ENCODE results near the gene CP. TPM values are rescaled to one million over a fixed set of nuclear protein-coding genes. Genes with fewer than 3 reads are reported as not detected.

The CP gene
- total and polyA plus RNA-seq, 9 of the 15 experiments (the other 6 are each of a cell fraction or from before 2014, with no cell fraction given): 0.30 to 0.75 TPM; not detected in 7

DNA sequence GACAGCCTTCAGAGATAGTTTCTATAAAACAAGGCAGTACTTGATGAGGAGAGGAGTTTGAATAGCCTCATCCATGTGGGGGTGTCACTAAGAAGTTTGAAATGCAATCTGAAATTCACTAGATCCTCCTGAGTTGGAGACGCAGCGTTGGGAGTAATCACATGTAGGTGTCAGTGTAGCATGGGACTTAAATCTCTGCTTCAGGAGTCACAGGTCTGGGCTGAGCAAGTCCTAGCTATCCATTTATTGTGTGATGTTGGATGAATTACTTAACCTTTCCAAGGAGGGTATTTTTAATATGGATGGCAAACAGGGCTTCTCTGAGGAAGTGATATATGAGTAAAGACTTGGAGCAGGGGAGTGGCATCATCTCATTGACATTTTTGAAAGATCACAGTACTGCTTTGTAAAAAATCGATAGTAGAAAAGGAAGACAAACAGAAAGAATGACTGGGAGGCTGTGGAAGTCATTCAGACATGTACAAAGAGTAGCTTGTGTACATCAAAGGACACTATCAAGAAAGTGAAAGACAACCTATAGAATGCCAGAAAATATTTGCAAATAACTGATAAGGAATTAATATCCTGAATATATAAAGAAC, 17.1 kb downstream of the CP start:
- 1% methylated on average over 3 of the region's 3 CpGs for WGBS (ENCODE audit: insufficient coverage, low coverage, missing lambda C conversion rate)
- Histone ChIP-seq H3K9ac (ENCODE audit: insufficient read depth in 1 of 2, low read depth in 2 of 2, low read length in 2 of 2) (no peak overlapping the region), H3K27me3 (ENCODE audit: control insufficient read depth in 2 of 2, insufficient read depth in 2 of 2, low read length in 2 of 2) (peaks cover 11 to 20% of the 10 kb centered on the region in 2 experiments; a peak in 4 of 5 replicates), H4K20me1 (replicated peaks; ENCODE audit: control insufficient read depth, insufficient read depth, low read length) (no peaks in the 10 kb centered on the region), H3K36me3 (ENCODE audit: control insufficient read depth, insufficient read depth, low read length) (no peaks in the 10 kb centered on the region), H2AFZ (ENCODE audit: low read depth, low read length) (no peak overlapping the region), H3K9me3 (replicated peaks; ENCODE audit: control insufficient read depth, insufficient read depth, low read depth, low read length) (no peaks in the 10 kb centered on the region), H3K4me2 (ENCODE audit: insufficient read depth, low read length) (no peak overlapping the region), H3K4me1 (replicated peaks in 1 of 2; ENCODE audit: control insufficient read depth in 2 of 2, insufficient read depth in 2 of 2, low read length in 2 of 2) (no peaks in the 10 kb centered on the region), H3K79me2 (ENCODE audit: control insufficient read depth, insufficient read depth, low read length) (no peaks in the 10 kb centered on the region), H3K27ac (ENCODE audit: extremely low read depth, low read depth, low read length) (no peak overlapping the region), H3K4me3 (no peak overlapping the region), H3K9me1 (ENCODE audit: control insufficient read depth, insufficient read depth, low read length) (no peaks in the 10 kb centered on the region)
- DNase-seq (ENCODE audit: extremely low read depth in 1 of 4, low spot score in 3 of 4) (no peak), ATAC-seq (no peak), FAIRE-seq (no peak)
- BruUV-seq (replicated peaks): no TSS peak
- ChIA-PET CTCF (ENCODE audit: low intra/inter-chr PET ratio) (no interaction called here), POLR2A (interaction anchor here (0.5 kb wide), 1 partner anchor 12 kb away, joined by 3 read pairs; no protein-coding TSS in a partner anchor)
- intact Hi-C loops (cut with micrococcal nuclease) (no loop called here), in situ Hi-C loops (cut with MboI) (no loop called here)
- no peak for TF ChIP-seq ZNF76 (CRISPR knock-in tag; IDR thresholded peaks at IDR 0.05; ENCODE audit: borderline replicate concordance)
- TF ChIP-seq, protein P1, sequence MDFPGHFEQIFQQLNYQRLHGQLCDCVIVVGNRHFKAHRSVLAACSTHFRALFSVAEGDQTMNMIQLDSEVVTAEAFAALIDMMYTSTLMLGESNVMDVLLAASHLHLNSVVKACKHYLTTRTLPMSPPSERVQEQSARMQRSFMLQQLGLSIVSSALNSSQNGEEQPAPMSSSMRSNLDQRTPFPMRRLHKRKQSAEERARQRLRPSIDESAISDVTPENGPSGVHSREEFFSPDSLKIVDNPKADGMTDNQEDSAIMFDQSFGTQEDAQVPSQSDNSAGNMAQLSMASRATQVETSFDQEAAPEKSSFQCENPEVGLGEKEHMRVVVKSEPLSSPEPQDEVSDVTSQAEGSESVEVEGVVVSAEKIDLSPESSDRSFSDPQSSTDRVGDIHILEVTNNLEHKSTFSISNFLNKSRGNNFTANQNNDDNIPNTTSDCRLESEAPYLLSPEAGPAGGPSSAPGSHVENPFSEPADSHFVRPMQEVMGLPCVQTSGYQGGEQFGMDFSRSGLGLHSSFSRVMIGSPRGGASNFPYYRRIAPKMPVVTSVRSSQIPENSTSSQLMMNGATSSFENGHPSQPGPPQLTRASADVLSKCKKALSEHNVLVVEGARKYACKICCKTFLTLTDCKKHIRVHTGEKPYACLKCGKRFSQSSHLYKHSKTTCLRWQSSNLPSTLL (IDR thresholded peaks at IDR 0.05): no peak
- TF ChIP-seq C11orf30 (IDR thresholded peaks at IDR 0.05; ENCODE audit: low read depth): no peak
- no peak for TF ChIP-seq BRCA1 (IDR thresholded peaks at IDR 0.05)
- TF ChIP-seq BRCA1 (CRISPR knock-in tag; IDR thresholded peaks at IDR 0.05): no peak
- TF ChIP-seq CBFA2T2 (conservative IDR thresholded peaks at IDR 0.05): no peak
- TF ChIP-seq, protein P2, sequence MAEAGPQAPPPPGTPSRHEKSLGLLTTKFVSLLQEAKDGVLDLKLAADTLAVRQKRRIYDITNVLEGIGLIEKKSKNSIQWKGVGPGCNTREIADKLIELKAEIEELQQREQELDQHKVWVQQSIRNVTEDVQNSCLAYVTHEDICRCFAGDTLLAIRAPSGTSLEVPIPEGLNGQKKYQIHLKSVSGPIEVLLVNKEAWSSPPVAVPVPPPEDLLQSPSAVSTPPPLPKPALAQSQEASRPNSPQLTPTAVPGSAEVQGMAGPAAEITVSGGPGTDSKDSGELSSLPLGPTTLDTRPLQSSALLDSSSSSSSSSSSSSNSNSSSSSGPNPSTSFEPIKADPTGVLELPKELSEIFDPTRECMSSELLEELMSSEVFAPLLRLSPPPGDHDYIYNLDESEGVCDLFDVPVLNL (CRISPR knock-in tag; IDR thresholded peaks at IDR 0.05; ENCODE audit: low read depth): no peak
- TF ChIP-seq PTBP1 (IDR thresholded peaks at IDR 0.05; ENCODE audit: low read depth, low read length): no peak
- TF ChIP-seq COPS2 (conservative IDR thresholded peaks at IDR 0.05): no peak
- TF ChIP-seq, protein P3, sequence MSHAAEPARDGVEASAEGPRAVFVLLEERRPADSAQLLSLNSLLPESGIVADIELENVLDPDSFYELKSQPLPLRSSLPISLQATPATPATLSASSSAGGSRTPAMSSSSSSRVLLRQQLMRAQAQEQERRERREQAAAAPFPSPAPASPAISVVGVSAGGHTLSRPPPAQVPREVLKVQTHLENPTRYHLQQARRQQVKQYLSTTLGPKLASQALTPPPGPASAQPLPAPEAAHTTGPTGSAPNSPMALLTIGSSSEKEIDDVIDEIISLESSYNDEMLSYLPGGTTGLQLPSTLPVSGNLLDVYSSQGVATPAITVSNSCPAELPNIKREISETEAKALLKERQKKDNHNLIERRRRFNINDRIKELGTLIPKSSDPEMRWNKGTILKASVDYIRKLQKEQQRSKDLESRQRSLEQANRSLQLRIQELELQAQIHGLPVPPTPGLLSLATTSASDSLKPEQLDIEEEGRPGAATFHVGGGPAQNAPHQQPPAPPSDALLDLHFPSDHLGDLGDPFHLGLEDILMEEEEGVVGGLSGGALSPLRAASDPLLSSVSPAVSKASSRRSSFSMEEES (CRISPR knock-in tag; IDR thresholded peaks at IDR 0.05): no peak
- TF ChIP-seq, protein P4, sequence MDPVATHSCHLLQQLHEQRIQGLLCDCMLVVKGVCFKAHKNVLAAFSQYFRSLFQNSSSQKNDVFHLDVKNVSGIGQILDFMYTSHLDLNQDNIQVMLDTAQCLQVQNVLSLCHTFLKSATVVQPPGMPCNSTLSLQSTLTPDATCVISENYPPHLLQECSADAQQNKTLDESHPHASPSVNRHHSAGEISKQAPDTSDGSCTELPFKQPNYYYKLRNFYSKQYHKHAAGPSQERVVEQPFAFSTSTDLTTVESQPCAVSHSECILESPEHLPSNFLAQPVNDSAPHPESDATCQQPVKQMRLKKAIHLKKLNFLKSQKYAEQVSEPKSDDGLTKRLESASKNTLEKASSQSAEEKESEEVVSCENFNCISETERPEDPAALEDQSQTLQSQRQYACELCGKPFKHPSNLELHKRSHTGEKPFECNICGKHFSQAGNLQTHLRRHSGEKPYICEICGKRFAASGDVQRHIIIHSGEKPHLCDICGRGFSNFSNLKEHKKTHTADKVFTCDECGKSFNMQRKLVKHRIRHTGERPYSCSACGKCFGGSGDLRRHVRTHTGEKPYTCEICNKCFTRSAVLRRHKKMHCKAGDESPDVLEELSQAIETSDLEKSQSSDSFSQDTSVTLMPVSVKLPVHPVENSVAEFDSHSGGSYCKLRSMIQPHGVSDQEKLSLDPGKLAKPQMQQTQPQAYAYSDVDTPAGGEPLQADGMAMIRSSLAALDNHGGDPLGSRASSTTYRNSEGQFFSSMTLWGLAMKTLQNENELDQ (CRISPR knock-in tag; IDR thresholded peaks at IDR 0.05; ENCODE audit: borderline replicate concordance): no peak
